Lower leg skin (tissue), 4 donors: Measurements from ENCODE around the gene KPNB1. TPM values are rescaled to one million over a fixed set of nuclear protein-coding genes. Genes with fewer than 3 reads are reported as not detected.

Experiments
- DNase-seq, 2 donors: peaks; one replicate each; pipeline ENCODE4 v3.0.0-alpha.2; 2019; ENCODE audit warnings: low spot score in 2 of 2
- H3K4me3 ChIP-seq: fragments of 200-600 bp; sonication (generic); 2 replicates; pipeline ENCODE4 v1.5.1; 2017; ENCODE audit warnings: mild to moderate bottlenecking, low read depth; ENCODE audit not compliant: poor library complexity, severe bottlenecking
- POLR2A ChIP-seq, 2 donors: fragments of 450-650 bp; IDR thresholded peaks; one replicate each; pipeline ENCODE4 v1.6.1; 2016 to 2017; ENCODE audit warnings: antibody characterized with exemption in 2 of 2, mild to moderate bottlenecking in 1 of 2, moderate library complexity in 1 of 2
- WGBS, 2 donors: methylation state at CpG; one replicate each; pipeline ENCODE4 v1.1.5; 2018; 5-methylcytosine and 5-hydroxymethylcytosine counted together
- intact Hi-C: fragments of 100-400 bp; cut with DNase I; formaldehyde crosslinking; loops from one replicate; pipeline ENCODE4 v1.15.0; 2023; ENCODE audit warnings: low total_unique reads
- total RNA-seq, 4 donors: library from RNA; depleted of rRNA; stranded (reverse); fragments of >200 nt; gene quantifications; one replicate each; pipeline ENCODE4 v1.1.0, GENCODE V29; 2016
- TF ChIP-seq, protein P1 (sequence below), 3 donors: fragments of 450-650 bp; IDR thresholded peaks; one replicate each; pipeline ENCODE4 v1.5.1; 2016; ENCODE audit warnings: antibody characterized with exemption in 3 of 3, mild to moderate bottlenecking in 3 of 3, moderate library complexity in 2 of 3

The KPNB1 gene
- total RNA-seq, 4 donors from 2014 or later, result 114 to 189 (median 124) TPM

DNA sequence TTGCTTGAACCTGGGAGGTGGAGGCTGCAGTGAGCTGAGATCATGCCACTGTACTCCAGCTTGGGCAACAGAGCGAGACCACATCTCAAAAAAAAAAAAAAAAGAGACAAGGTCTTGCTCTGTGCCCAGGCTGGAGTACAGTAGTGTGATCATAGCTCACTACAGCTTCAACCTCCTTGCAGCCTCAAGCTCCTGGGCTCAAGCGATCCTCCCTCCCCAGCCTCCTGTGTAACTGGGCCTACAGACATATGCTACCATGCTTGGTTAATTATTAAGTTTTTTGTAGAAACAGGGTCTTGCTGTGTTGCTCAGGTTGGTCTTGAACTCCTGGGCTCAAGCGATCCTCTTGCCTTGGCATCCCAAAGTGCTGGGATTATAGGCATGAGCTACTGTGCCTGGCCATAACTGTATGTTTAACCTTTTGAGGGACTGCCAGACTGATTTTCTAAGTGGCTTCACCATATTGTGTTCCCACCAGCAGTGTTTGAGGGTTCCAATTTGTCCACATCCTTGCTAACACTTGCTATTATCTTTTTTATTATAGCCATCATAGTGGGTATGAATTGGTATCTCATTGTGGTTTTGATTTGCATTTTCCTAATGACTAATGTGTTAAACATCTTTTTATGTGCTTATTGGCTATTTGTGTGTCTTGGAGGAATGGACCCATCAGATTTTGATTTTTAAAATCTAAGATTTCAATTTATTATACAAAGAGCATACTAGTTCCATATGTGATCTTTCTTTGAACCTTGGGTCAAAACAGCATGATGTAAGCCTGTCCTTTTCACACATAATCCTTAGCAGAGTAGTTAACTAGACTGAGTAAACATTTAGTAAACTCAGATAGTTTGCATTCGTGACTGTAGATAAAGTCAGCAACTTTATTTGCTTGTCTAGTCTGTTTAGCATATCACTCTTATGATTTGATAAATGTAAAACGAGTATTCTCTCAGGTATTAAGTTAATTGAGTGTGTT is 38.1 kb upstream of the KPNB1 start:
- intact Hi-C loops, result no loop called here
- DNase-seq, result no peak
- H3K4me3 ChIP-seq, result no peak overlapping the region
- TF ChIP-seq POLR2A (IDR thresholded peaks at IDR 0.05), result no peak
- TF ChIP-seq, protein P1, sequence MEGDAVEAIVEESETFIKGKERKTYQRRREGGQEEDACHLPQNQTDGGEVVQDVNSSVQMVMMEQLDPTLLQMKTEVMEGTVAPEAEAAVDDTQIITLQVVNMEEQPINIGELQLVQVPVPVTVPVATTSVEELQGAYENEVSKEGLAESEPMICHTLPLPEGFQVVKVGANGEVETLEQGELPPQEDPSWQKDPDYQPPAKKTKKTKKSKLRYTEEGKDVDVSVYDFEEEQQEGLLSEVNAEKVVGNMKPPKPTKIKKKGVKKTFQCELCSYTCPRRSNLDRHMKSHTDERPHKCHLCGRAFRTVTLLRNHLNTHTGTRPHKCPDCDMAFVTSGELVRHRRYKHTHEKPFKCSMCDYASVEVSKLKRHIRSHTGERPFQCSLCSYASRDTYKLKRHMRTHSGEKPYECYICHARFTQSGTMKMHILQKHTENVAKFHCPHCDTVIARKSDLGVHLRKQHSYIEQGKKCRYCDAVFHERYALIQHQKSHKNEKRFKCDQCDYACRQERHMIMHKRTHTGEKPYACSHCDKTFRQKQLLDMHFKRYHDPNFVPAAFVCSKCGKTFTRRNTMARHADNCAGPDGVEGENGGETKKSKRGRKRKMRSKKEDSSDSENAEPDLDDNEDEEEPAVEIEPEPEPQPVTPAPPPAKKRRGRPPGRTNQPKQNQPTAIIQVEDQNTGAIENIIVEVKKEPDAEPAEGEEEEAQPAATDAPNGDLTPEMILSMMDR (IDR thresholded peaks at IDR 0.05), result no peak
- 91 to 92% methylated on average over 5 of the region's 5 CpGs for WGBS, 2 donors

DNA sequence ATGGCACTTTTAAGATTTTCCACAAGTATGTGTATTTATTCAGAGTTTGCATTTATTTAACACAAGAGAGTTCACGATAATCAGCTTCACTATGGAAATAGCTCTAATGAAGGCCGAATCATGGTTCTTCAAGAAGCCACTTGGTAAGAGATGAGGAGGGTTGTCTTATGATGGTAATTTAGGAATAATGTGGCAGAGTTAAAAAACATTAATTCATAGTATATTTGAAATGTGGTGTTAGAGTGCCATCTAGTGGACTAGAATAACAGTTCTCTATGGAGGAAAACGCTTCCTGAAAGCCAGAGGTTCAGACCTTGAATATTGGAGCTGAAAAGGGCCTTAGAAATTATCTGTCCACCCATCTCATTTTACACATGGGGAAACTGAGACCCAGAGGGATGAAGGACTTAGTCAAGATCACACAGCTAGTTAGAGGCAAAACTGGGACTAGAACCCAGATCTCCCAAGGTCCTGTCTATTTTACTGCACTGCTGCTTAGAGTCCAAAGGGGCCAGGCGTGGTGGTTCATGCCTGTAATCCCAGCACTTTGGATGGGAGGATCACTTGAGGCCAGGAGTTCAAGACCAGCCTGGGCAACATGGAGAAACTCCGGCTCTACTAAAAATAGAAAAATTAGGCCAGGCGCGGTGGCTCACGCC is 33.8 kb upstream of the KPNB1 start:
- no peak for DNase-seq
- H3K4me3 ChIP-seq, result no peak overlapping the region
- intact Hi-C loops, result no loop called here
- TF ChIP-seq, protein P1 (IDR thresholded peaks at IDR 0.05), result peak in 1 of 3 donors; percentile 47
- TF ChIP-seq POLR2A (IDR thresholded peaks at IDR 0.05), result no peak
- WGBS, 2 donors, result 73 to 74% methylated on average over 8 of the region's 8 CpGs

DNA sequence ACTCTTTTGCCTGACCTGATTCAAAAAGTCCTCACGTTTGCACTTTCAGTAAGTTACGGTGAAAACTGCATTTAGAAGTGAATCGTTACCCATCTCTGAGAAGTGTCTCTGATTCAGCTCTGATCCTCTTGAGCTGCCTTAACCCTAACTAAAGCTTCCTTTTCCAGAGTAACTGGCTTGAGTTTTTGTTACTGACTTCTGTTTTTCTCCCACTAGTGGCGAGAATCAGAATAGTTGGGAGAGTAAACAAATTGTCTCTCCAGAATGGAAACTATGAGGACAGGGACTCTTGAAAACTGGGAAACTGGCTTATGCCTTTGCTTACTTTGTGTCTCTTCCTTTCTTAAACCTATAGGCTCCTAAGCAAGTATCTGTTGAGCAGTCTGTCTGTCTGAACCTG is 31.3 kb upstream of the KPNB1 start:
- DNase-seq, result no peak
- intact Hi-C loops, result no loop called here
- no peak for TF ChIP-seq POLR2A (IDR thresholded peaks at IDR 0.05)
- TF ChIP-seq, protein P1 (IDR thresholded peaks at IDR 0.05), result no peak
- H3K4me3 ChIP-seq, result no peak overlapping the region
- 70 to 84% methylated on average over 4 of the region's 4 CpGs for WGBS, 2 donors

DNA sequence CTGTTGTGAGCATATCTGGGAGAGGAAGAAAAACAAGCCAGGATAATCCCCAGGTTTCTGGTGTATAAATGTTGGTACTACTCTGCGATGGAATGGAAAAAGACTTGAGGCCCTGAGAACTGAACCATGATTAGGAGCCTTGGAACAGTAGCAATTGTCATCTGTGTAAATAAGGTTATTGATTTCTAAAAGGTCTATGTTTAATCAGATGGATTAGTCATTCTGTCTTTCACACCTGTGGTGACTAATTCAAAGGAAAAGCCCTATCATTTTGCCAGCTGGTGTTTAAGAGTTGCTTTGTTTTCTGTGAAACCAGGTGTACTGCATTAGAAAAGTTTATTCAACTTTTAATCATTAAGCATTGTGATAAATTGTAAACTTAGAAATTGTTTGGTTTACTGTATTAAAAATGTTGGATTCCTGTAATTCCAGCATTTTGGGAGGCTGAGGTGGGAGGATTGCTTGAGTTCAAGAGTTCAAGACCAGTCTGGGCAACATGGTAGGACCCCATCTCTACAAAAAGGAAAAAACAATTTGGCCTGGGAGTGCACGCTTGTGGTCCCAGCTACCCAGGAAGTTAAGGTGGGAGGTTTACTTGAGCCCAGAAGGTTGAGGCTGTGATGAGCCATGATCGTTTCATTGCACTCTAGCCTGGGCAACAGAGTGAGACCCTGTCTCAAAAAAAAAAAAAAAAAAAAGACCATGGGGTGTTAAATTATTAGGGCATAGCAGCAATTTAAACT is 29.0 kb upstream of the KPNB1 start:
- DNase-seq, result no peak
- intact Hi-C loops, result no loop called here
- TF ChIP-seq, protein P1 (IDR thresholded peaks at IDR 0.05), result no peak
- TF ChIP-seq POLR2A (IDR thresholded peaks at IDR 0.05), result no peak
- no peak overlapping the region for H3K4me3 ChIP-seq
- WGBS, 2 donors, result 59 to 68% methylated on average over 3 of the region's 3 CpGs

DNA sequence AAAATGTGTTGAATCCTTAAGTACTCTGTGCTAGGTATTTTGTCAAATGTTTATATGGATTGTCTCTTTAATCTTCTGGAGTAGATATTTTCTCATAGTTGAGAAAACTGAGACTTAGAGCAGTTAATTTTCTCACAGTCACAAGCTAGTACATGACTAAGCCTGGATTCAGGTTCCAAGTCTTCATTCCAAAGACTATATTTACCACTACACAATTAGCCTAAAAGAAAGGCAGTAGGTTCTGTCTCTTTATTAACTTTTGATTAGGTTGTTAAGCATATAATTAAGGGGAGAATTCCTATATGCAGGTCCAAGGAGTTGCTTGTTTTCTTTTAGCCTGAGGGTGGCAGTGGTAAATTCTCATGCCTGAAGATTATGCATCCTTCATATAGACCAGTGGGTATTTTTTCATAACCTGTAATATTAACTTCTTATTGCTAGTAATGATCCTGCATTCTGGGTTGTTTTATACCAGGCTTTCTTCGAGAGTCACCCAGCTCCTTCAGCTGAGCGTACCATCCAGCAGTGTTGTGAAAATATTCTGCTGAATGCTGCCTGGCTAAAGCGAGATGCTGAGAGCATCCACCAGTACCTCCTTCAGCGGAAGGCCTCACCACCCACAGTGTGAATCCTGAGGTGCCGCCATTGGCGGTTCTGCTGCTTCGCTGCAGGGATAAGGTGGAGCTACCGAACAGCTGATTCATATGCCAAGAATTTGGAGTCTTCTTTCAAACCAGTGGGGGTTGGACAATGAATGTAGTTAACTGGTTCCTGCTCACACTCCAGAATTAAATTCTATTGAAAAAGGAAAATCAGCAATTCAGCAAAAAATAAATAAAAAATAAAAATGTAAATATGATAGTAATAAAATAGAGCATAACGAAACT is 28.2 kb upstream of the KPNB1 start:
- WGBS, 2 donors, result 30 to 31% methylated on average over 9 of the region's 9 CpGs
- intact Hi-C loops, result no loop called here
- H3K4me3 ChIP-seq, result no peak overlapping the region
- no peak for TF ChIP-seq POLR2A (IDR thresholded peaks at IDR 0.05)
- TF ChIP-seq, protein P1 (IDR thresholded peaks at IDR 0.05), result no peak
- no peak for DNase-seq
